Upper lobe of left lung (tissue), 4 donors: ENCODE data around the gene CAST.

ENCODE experiments used
- POLR2A ChIP-seq, 4 donors: fragments of 450-650 bp; IDR thresholded peaks; one replicate each; pipeline ENCODE4 v1.5.1; 2016 to 2017; ENCODE audit warnings: antibody characterized with exemption in 4 of 4, mild to moderate bottlenecking in 2 of 4
- TF ChIP-seq, protein P1 (sequence below), 6 experiments: fragments of 450-650 bp in 4 of 6; fragments of 200-600 bp in 2 of 6; sonication (generic) in 2 of 6; IDR thresholded peaks; one replicate each; pipeline ENCODE4 v1.5.1; 2016 to 2019; ENCODE audit warnings: antibody characterized with exemption in 6 of 6

DNA sequence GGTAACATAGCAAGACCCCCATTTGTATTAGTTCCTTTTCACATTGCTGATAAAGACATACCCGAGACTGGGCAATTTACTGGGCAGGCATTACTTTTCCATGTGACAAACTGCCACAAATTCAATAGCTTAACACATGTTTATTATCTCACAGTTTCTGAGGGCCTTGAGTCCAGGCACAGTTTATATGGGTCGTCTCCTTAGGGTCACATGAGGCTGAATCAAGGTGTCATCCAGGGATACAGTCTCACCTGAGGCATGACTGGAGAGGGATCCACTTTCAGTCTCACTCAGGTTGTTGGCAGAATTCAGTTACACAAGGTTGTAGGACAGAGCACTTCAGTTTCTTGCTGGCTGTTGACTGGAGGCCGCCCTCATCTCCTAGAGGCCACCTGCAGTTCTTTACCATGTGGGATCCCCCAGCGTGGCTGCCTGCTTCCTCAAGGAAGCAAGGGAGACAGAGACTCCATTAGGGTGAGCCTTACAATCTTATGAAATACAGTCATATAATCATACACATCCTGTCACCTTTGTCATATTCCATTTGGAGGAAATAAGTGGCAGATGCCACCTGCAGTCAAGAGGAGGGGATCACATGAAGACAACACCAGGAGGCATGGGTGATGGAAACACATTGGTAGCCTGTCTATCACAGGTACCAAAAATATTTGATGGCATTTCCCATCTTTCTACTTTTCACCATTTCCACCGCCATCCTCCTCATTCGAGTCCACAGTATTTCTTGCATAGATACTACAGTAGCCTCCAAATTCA, 160.7 kb downstream of the CAST start:
- TF ChIP-seq, protein P1, sequence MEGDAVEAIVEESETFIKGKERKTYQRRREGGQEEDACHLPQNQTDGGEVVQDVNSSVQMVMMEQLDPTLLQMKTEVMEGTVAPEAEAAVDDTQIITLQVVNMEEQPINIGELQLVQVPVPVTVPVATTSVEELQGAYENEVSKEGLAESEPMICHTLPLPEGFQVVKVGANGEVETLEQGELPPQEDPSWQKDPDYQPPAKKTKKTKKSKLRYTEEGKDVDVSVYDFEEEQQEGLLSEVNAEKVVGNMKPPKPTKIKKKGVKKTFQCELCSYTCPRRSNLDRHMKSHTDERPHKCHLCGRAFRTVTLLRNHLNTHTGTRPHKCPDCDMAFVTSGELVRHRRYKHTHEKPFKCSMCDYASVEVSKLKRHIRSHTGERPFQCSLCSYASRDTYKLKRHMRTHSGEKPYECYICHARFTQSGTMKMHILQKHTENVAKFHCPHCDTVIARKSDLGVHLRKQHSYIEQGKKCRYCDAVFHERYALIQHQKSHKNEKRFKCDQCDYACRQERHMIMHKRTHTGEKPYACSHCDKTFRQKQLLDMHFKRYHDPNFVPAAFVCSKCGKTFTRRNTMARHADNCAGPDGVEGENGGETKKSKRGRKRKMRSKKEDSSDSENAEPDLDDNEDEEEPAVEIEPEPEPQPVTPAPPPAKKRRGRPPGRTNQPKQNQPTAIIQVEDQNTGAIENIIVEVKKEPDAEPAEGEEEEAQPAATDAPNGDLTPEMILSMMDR (IDR thresholded peaks at IDR 0.05), result no peak
- no peak for TF ChIP-seq POLR2A (IDR thresholded peaks at IDR 0.05)
